HG03095 (cell line): ENCODE measurements around the gene ZKSCAN1.

Experiments used
- ATAC-seq: cut with Tn5 transposase; IDR thresholded peaks from one replicate; pipeline ENCODE4 v1.9.1; 2021; ENCODE audit warnings: moderate library complexity; ENCODE audit not compliant: unreplicated experiment

ZKSCAN1 gene

DNA sequence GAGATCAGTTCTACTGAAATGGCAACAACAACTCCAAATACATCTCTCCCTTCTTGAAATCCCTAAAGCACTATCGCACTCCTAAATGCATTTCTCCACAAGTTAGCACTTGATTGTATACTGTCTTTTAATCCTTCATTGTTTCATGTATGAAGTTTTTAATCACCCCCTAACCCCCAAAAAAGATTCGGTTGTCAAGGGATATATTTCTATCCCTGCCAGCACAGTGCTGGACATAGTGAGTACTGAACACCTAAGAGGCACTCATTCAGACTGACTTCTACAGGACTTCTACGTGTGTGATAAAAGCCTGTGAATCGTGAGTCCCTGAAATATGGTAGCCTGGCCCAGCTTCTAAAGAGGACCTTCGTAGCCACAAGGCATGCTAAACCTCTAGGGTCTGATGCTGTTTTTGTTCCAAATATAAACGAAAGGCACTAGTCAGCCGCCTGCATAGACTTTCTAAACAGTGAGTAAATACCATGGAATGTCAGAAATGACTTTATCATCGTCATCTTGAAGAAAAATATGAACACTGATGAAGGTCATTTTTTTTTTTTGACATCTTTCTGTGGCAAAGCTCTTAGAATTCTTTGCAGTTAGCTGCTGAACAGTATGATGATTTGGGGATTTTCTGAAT lies 19.6 kb downstream of the ZKSCAN1 start:
- ATAC-seq: no peak

- no peak for ATAC-seq
These were observed 20.5 kb downstream of the ZKSCAN1 start for GRCh38 chr7:100035876-100036275.

- no peak for ATAC-seq
These were observed 22.9 kb downstream of the ZKSCAN1 start for GRCh38 chr7:100038326-100038725.

DNA sequence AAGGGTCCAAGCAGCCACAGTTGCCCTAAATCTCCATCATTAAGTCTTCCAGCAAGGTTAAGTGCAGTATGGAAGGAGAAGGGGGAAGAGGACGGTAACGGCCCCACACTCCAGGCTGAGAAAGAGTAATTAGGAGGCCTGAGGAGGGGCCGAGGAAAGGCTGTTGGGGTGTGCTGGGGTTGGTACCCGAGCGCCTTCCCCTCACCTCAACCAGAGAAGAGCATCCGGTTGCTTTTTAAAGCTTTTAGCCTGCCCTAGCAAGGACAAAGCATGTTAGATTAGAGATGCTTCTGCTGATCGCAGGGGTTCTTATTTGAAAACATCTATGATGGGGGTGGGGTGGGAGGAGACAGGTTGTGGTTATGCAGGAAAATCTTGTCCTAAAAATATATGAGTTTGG lies 25.2 kb downstream of the ZKSCAN1 start:
- no peak for ATAC-seq

GRCh38 chr7:100044718-100045117 lies 29.3 kb downstream of the ZKSCAN1 start:
- ATAC-seq: no peak

DNA sequence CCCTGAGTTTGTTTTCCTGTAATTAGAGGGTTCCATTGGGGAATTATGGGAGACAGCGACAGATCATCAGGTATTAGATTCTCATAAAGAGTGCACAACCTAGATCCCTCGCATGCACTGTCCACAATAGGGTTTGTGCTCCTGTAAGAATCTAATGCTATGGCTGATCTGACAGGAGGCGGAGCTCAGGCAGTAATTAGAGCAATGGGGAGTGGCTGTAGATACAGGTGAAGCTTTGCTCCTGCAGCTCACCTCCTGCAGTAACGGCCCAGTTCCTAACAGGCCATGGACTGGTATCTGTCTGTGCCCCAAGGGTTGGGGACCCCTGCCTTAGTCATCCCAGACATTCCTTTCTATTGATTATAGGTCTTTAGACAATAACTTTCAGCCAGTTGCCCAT lies 33.3 kb downstream of the ZKSCAN1 start:
- ATAC-seq: no peak

DNA sequence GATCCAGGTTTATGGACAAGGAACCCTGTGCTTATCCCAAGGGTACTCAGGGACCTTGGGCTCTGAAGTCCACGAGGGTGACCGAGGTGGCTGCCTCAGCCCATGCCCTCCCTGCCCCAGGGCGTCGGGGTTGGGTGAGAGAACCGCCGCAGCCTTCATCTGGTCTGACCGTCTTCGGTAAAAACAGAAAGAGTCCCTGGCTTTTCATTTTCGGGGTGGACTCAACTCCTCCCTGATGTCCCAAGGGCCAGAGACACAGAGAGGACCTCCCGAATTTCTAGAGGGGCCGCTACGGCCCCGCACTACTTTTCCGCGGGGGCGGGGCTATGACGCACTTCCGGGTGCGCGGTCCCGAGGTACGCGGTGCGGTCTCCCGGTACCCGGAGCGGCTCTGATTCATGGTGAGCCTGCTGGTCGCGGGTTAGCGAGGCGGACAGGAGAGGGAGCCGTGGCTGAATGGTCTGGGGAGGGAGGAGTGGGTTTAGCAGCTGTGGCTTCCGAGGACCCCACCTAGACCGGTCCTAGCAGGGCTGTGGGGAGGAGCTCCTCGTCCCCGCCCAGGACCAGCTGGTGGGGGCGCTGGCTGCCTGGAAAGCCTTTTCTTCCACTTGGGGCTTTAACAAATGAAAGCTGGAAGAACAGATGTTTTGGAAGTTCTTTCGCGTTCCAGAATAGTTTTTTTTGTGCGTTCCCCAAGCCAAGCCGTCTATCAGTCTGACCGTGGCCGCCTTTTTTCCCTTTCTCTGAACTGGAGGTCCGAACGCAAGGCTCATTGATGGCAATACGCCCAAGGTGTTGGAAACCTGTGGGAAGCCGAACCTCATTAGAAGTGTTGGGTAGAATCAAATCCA lies 34.3 kb downstream of the ZKSCAN1 start, which contains the start of gene ZSCAN21:
Gene ZSCAN21 (plus strand): TSS at position 334 of the 851 bp plus-strand sequence. CDS start 7,233 bp downstream, outside the sequence.
- peak; percentile 87 for ATAC-seq

DNA sequence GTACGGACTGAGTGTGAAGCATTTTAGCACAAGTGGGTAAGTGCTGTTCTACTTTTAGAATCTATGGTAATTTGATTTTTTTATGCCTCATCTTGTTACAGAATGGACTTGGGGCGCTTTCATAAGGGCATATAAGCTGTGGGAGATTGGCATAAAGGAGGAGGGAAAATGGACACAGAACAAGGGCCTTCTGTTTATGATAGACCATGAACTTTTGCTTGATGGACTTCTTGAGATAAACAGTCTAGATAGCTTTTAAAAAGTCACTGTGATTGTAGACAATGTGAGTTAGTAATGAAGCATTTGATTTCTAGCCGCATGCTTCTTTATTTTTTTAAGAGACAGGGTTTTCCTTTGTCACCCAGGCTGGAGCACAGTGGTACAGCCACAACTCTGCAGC lies 36.2 kb downstream of the ZKSCAN1 start:
- no peak for ATAC-seq

GRCh38 chr7:100053215-100053614 lies 37.8 kb downstream of the ZKSCAN1 start:
- ATAC-seq: no peak

DNA sequence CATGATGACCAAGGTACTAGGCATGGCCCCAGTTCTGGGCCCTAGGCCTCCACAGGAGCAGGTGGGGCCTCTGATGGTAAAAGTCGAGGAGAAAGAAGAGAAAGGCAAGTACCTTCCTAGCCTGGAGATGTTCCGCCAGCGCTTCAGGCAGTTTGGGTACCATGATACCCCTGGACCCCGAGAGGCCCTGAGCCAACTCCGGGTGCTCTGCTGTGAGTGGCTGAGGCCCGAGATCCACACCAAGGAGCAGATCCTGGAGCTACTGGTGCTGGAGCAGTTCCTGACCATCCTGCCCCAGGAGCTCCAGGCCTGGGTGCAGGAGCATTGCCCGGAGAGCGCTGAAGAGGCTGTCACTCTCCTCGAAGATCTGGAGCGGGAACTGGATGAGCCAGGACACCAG lies 41.6 kb downstream of the ZKSCAN1 start:
- ATAC-seq: no peak

DNA sequence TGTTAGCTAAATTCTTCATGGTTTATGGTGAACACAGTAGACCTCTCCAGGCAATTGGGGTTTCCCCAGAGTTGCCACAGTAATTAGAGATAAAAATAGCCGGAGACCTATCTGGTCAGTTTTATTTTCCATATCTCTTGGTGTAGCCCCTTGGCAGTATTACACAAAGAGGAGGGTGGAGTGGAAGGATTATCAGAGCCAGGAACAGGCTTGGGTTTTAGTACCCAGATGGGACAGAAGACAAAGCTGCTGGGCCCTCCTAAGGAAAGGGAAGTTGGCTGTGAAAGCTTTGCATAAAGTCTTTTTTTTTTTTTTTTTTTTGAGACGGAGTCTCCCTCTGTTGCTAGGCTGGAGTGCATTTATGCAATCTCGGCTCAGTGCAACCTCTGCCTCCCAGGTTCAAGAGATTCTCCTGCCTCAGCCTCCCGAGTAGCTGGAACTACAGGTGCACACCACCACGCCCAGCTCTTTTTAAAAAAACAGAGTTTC lies 43.9 kb downstream of the ZKSCAN1 start:
- ATAC-seq: no peak

DNA sequence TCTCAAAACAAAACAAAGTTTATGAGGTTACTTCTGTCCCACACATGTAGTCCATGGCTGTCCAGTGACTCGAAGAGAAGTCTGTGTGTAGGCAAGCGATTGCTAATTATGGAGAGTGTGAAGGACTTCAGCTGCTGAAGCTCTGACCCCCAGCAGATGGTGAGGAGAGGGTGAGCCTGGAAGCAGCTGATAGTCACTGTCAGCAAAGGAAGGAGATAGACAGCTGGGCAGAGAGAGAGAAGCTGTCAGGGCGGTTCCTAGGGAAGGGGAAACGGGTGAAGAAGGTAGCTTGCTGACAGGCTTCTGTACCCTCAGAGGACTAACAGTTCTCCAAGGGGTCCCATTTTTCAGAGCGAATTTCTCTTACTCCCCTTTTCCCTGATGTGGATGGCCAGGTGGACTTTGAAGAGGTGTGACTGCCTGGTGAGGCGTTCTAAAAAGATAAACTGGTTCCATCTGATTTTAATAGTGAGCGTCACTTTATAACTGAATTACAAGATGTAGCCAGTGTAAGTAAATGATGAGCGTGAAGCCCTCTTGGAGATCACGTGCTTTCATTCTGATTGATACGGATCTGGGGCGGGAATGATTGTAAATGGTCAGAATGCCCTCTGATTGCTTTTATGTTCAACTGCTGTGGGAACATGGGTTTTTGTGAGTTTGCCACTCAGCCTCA lies 46.3 kb downstream of the ZKSCAN1 start:
- no peak for ATAC-seq

GRCh38 chr7:100063376-100063775 lies 48.0 kb downstream of the ZKSCAN1 start:
- ATAC-seq: no peak

DNA sequence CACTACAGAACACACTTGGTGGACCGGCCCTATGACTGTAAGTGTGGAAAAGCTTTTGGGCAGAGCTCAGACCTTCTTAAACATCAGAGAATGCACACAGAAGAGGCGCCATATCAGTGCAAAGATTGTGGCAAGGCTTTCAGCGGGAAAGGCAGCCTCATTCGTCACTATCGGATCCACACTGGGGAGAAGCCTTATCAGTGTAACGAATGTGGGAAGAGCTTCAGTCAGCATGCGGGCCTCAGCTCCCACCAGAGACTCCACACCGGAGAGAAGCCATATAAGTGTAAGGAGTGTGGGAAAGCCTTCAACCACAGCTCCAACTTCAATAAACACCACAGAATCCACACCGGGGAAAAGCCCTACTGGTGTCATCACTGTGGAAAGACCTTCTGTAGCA lies 48.8 kb downstream of the ZKSCAN1 start:
- ATAC-seq: no peak

GRCh38 chr7:100065452-100066186 lies 50.2 kb downstream of the ZKSCAN1 start:
- ATAC-seq: no peak

DNA sequence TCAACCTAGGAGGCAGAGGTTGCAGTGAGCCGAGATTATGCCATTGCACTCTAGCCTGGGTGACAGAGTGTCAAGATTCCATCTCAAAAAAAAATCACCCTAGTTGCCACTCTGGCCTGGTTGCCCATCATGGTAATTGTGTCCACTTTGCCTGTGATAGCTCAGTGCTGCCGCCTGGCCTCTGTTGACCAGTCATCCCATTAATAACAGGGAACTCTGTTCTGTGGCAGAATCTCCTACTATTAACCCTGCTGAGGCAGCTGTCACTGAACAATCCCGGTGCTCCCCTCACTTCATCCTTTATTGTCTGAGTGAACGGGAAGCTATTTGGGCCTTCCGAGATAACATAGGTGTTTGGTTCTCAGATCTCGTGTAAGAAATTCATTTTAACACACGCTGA lies 51.6 kb downstream of the ZKSCAN1 start:
- no peak for ATAC-seq

DNA sequence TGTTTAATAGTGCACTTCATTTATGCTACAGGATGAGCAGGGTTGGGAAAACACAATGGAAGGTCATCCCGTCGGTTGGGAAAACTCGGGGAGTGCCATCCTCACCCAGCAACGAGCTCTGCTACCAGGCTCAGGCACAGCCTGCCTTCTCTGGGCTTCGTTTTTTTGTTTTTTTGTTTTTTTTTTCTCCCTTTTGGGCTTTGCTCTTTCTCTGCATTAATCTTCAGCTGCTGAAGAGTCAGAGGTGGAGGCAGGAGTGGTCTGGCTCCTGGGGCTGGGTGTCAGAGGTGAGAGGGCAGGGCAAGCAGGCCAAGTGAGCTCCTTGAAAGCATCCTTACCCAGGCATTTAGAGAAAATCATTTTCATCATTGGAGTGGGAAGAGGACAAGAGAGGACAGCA lies 54.6 kb downstream of the ZKSCAN1 start:
- no peak for ATAC-seq

DNA sequence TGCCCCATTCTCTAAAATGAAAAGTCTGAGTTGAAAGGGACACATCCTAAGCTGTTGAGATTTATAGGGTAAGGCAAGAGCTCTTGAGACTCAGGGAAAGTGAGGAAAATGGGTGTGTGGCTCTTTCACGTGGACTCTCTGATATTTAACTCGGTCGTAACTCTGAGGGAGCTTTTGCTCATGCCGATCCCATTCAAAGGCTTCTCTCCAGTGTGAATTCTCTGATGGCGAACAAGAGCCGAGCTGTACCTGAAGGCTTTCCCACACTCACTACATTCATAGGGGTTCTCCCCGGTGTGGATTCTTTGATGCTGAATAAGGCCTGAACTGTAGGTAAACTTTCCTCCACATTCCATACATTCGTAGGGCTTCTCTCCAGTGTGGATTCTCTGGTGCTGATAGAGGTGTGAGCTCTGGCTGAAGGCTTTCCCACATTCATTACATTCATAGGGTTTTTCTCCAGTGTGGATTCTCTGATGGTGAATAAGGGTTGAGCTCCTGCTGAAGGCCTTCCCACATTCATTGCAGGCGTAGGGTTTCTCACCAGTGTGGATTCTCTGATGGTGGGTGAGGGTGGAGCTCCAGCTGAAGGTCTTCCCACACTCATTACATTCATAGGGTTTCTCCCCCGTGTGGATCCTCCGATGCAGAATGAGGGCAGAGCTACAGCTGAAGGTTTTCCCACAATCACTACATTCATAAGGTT lies 55.8 kb downstream of the ZKSCAN1 start:
- no peak for ATAC-seq

- no peak for ATAC-seq
These were observed 57.1 kb downstream of the ZKSCAN1 start for GRCh38 chr7:100072462-100072861.

- ATAC-seq: no peak
These were observed 59.4 kb downstream of the ZKSCAN1 start for GRCh38 chr7:100074841-100075240.
